Jurkat, Clone E6-1 (cell line): Measurements from ENCODE around the gene ALPK3.
A peak's percentile ranks its signal among the peaks of the same experiment; 100 is the strongest.

Experiments
- DNase-seq: peaks from one replicate; pipeline ENCODE4 v3.0.0-alpha.2; 2011; ENCODE audit warnings: low read depth, low spot score
- H3K4me3 ChIP-seq: 2 replicates; pipeline ENCODE4 v1.5.1; 2011; ENCODE audit warnings: mild to moderate bottlenecking, low read length, control low read depth, moderate library complexity

The ALPK3 gene

DNA sequence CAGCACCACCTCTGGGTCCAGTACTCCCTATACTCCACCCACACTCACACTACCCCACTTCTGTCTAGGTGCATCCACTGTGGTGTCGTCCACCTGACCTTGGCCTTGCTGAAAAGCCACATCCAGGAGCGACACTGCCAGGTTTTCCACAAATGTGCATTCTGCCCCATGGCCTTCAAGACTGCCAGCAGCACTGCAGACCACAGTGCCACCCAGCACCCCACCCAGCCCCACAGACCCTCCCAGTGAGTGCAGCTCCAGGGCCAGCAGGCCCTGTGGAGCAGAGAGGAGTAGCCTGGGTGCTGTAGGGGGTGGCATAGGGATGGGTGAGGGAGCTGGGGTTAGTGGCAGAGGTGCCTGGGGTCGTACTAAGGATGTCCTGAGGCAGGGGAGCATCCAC lies 19.4 kb upstream of the ALPK3 start:
- no peak overlapping the region for H3K4me3 ChIP-seq
- DNase-seq = no peak

DNA sequence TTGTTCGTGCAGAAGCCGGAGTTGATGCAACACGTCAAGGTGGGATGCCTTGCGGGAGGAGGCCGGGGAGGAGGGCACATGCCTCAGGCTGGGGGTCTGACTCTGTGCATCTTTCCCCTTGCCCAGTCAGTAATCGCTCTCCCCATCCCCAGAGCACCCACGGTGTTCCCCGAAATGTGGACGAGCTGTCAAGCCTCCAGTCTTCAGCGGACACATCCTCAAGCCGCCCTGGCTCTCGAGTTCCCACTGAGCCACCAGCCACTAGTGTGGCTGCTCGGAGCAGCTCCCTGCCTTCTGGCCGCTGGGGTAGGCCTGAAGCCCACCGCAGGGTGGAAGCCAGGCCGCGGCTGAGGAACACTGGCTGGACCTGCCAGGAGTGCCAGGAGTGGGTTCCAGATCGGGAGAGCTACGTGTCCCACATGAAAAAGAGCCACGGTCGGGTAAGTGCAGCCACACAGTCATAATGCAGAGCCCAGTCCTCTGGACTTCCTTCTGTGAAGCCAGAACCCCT lies 18.7 kb upstream of the ALPK3 start:
- DNase-seq = no peak
- H3K4me3 ChIP-seq = no peak overlapping the region

DNA sequence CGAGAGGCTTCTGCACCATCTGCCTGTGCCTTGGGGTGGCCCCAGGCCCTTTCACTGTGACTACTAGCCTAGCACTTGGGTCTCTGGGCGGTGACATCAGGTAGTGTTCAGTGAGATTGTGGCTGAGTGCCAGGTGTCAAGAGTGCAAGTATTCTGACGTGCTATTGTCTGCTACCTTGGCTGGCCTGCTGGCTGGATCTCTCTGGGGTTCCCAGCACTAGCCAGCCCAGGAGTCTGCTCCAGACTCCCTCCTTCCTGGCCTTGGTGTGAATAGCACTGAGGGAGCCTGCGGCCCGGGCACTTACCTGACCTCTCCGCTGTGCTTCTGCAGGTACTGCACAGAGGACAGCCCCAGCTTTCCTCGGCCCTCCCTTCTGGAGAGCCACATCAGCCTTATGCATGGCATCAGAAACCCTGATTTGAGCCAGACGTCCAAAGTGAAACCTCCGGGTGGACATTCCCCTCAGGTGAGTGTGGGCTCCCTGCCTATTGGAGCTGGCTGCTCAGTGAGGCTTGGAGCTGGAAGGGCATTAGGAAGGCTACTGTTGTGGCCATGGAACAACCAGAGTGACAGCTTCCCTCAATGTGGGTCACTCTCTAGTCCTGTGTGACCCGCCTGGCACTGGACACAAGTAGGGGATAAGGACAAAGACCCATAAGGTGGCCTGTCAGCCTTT lies 17.5 kb upstream of the ALPK3 start:
- DNase-seq = no peak
- H3K4me3 ChIP-seq = no peak overlapping the region

DNA sequence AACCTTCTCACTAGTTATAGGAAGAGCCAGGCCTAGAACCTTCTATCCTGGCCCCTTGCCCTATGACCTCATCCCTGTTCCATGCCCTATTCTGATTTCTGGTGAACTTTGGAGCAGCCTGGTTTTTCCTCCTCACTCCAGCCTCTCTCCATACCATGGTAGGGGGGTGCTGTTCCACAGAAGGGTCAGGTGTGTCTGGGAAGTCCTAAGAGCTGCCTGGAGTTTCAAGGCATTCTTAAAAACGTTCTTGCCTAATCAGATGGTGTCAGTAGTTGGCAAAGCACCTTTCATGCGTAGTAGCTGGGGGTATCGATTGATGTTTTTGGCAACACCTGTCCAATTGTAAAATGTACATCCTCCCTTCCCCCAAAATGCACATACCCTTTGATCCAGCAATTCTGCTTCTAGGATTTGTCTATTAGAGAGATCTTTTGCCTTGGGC lies 16.8 kb upstream of the ALPK3 start:
- no peak for DNase-seq
- H3K4me3 ChIP-seq = no peak overlapping the region

DNA sequence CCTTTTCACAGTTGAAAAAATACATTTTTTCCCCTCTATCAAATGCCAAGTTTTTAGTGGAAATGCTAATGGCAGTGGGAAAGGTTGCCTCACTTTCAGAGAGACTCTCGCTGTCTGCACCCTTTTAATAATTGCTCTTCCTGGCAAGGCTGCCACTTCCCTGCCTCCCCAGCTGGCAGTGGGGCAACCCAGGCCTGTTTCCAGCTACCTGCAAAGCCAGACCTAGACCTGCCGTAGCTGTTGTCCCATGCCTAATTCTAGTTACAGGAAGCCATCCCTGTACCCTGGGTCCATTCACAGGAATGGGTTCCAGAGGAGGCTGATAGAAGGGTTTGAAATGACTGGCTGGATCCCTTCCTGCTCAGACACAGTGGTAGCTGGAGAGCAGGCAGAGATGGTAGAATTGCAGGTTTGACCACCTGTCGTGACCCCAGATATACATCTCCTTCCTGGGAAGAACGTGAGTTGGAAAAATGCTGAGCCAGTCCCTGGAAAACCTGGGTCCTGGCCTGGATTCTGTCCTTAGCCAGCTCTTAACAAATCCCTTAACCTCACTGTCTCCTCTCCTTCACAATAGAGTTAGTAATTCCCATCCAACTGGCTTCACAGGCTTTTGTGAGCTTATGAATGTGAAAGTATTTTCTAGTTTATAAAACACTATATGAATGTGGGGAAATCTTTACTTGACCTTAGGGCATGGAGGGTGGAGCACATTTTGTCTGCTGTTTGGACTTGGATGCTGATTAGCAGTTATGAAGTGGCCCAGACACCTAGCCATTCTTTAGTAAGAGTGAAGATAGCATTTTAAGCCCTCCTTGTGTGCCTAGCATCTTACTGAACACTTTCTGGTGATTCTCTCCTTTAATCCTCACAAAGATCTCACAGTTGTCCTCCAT lies 12.9 kb upstream of the ALPK3 start:
- no peak for DNase-seq
- H3K4me3 ChIP-seq = no peak overlapping the region

DNA sequence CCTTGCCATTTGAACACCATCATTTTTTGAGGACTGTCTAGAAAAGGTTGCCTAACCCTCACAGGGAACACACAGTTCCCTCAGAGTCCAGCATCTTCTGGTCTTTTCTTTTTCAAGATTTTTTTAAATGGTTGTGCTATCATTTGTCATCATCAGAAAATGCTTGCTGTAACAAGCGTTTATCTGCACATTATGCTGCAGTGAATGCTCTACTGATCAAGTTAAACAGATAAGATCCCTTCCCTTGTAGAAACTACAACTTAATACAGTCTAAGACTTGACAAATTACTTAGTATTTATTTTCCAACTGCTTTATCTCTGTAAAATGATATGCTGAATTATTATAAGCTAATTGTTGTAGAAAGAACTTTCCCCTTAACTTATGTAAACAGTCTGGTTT lies 11.9 kb upstream of the ALPK3 start:
- no peak for DNase-seq
- no peak overlapping the region for H3K4me3 ChIP-seq

DNA sequence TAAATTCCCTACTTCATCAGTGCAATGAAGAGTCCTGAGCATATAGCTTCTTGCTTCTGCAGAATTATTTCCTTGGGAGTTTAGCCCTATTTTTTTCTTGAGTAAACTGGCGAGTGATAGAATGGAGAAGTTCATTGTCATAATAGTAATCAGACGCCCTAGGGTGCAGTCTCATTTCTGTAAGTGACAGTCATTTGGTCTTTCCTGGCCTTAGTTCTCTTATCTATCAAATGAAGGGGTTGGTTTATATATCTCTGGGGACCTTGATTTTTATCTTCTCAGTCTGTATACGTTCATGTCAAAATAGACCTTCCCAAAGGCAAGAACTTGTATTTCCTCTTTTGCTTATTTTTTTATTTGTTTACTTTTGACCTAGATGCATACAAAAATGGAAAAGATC lies 9.9 kb upstream of the ALPK3 start:
- H3K4me3 ChIP-seq = no peak overlapping the region
- no peak for DNase-seq

DNA sequence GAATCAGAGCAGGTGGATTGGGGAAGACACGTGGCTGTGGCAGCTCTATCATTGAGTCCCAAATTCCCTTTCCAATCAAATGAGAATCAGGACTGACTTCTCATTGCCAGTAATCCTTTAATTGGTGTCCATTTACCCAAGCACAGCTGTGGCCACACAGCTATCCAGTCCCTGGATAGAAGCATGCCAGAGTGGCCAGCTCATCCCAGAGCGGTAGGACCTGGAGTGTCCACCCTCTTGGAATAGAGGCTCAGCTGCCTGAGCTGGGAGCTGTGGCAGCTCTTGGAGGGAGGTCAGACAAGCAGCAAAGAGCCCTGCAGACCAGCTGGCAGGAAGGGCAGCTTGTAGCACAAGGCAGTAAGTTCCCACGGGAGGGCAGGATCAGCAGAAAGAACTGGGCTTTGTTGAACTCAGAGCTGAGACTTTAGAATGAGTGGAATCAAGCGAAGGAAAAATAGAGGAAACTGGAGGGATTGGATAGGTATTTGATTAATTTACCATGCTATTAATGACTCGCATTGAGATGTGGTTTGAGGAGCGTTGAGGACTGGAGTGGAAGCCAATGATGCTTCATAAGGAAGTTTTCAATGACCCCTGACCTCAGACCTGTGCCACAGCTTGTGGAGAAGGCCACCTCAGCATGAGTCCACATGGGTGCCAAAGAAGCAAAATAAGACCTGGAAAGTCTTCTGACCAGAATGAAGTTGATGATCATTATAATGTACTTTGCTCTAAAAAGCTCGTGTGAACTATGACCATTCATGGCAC lies 6.9 kb upstream of the ALPK3 start:
- H3K4me3 ChIP-seq = no peak overlapping the region
- DNase-seq = no peak

DNA sequence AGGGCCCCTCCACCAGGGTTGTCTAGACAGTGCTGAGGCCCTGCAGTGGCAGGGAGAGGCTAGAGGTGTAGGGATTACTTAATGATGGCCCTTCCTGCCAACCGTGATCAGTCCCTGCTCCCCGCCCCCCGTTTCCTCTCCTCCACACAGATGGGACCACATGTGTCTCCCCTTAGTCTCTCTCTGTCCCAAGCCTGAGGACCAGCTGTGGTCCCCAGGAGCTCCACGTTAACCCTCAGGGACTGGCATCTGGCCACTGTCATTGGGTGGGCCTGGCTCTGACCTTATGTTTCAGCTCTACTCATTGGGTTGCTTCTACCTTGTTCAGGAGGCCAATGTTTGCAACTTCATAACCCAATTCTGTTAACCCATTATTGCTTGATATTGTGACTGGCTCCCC lies 6.0 kb upstream of the ALPK3 start:
- H3K4me3 ChIP-seq = no peak overlapping the region
- no peak for DNase-seq

DNA sequence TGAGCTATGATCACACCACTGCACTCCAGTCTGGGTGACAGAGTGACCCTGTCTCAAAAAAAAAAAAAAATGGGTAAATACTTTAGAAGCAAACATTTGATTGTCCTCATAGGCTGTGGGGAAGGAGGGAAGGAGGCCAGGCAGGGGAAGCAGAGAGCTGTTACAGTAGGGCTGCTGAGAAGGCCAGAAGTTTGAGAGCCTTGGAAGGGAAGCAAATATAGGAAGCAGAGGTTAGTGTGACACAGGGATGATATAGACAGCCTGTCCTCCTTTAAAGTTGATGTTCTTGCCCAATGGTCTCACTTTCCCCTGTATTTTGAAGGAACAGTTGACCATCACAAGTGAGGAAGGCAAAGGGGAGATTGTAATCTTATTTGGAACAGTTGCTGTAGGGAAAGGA lies 5.3 kb upstream of the ALPK3 start:
- no peak for DNase-seq
- no peak overlapping the region for H3K4me3 ChIP-seq

DNA sequence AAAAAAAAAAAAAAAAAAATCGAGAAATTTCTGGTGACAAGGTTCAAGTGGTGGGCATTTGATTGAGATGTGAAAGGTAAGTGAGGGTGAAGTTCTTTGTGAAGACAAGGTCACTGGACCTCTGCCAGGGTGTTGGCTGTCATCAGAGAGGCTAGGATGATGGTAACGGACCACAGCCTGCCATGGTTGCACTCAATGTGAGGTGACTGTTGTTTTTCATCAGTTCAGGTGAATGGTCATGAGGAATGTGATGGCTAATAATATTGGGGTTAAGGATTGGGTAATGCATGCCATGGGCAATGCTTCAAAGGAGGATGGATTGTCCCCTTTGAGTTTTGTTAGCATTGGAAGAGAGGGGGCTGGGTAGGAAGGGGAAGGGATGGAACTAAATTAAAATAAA lies 4.3 kb upstream of the ALPK3 start:
- no peak overlapping the region for H3K4me3 ChIP-seq
- DNase-seq = no peak

DNA sequence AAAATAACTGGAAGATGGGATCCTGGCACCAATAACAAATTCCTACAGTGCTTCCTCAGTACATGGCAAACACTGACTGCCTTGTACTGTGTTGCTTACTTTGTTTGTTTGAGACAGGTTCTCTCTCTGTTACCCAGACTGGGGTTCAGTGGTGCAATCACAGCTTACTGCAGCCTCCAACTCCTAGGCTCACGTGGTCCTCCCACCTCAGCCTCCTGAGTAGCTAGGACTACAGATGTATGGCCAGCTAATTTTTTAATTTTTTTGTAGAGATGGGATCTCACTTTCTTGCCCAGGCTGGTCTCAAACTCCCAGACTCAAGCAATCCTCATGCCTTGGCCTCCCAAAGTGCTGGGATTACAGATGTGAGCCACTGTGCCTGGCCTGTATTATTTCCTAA lies 3.7 kb upstream of the ALPK3 start:
- DNase-seq = no peak
- no peak overlapping the region for H3K4me3 ChIP-seq

DNA sequence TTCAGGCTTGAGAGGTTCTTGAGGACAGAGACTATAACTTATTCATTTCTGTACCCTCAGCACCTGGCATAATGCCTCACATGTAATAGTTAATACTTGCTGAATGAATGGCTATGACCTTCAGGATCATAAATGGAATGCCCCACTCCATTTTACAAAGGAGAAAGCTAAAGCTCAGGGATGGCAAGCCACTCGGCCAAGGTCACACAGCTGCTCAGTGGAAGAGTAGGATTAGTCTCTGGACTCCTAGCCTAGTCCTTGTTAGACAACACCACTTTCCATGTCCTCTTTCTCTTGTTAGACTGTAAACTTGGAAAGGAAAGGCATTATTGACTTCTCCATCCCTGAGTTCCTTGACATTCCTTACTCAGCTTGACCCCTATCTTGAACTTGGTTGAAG lies 3.2 kb upstream of the ALPK3 start:
- no peak for DNase-seq
- H3K4me3 ChIP-seq = no peak overlapping the region

DNA sequence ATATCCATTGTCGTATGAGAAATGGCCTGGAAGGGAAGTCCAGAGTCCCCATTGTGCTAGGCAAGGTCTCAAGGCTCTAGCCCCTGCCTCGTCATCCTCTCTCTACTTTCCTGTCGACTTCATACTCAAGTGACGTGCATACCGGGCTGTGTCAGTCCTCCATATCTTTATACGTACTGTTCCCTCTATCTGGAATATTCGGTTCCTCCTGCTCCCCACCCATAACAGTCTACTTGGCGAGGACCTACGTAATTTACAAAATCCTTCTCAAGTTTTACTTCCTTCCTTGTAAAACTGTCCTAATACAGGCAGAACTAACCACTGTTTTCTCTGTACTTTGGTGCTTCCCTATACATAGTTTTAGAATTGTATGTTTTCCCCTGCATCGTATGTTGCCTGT lies 2.2 kb upstream of the ALPK3 start:
- H3K4me3 ChIP-seq = no peak overlapping the region
- no peak for DNase-seq

DNA sequence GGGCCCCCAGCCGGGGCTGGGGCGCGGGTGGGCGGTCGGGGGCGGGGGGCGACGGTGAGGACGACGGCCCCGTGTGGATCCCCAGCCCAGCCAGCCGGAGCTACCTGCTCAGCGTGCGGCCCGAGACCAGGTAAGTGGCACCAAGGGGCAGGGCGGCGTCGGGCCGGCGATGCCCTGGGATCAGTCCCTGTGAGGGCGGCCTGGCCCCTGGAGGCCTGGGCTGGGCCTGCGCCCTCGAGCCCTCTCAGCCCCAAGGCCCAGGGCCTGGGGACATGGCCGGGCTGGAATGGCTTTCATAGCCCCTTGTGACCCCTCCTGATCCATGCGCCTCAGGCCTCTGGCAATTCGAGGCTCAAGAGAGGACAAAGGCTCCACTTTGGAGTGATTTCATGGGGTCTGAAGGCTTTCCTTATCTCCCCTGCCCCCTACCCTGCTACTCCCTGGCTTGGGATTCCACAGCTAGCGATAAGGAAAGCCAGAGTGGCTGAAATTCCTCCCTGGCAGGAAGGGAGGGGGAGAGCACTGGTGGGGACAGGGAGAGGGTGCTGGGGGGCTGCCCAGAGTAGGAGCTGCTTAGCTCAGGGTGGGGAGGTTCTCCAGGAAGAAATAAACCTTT lies 418 bp downstream of the ALPK3 start:
- DNase-seq = no peak
- no peak overlapping the region for H3K4me3 ChIP-seq

DNA sequence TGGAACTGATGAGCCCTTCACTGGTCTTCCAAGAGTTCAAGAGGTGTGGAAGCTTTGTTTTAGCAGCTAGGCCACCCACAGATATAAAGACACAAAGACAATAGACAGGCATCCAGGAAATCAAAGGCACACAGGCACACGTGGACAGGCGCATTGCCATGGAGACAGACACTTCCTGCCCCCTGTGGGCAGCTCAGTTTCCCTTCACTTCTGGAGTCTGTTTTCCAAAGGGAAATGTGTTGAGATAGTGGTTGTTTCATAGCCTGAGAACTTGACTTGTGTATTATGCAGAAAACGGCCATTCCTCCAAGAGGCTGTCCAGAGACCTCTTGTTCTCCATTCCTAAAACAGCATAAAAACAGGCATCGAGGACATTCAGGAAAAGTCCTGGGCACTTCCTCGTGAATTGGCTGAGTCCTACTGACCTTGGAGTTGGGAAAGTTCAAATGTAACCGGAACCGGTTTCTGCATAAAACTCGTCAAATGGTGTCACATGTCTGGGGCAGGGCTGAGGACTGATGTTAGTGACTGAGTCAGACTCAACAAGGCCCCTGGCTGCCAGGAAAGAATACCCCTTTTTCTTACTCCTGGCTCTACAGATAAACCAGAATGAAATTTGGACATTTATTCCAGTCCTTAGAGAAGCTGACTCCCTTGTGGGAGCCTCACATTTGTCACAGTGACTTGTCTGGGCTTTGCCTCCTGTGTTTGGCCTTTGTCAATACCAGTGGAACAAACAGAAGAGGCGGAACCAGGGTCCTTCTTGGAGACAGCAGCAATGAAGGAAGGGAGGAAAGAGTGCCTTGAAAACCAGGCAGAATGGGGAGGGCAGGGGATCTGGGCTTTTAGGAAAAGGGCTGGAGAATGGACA lies 1.3 kb downstream of the ALPK3 start:
- no peak overlapping the region for H3K4me3 ChIP-seq
- DNase-seq = peak; percentile 73

DNA sequence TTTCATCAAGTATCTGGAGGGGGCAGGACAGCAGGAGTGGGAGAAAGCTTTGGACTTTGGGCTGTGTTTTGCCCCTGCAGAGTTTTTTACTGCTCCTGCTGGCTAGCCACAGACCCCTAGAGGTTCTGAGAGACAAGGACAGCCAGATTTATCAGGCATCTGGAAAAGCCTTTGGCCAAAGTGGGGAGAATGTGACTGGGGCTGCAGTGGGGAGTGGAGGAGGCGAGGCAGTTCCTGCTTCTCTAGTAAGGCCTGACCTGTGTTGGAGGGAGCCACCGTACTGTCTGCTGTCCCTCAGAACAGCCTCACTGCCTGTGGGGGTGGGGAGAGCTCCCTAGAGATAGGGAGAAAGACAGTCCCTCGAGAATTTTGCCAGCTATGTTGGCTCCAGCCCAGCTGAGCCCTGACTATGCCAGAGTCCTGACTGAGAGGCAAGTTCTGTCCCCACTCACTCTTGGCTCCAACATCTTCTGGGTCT lies 2.2 kb downstream of the ALPK3 start:
- H3K4me3 ChIP-seq = no peak overlapping the region
- no peak for DNase-seq

DNA sequence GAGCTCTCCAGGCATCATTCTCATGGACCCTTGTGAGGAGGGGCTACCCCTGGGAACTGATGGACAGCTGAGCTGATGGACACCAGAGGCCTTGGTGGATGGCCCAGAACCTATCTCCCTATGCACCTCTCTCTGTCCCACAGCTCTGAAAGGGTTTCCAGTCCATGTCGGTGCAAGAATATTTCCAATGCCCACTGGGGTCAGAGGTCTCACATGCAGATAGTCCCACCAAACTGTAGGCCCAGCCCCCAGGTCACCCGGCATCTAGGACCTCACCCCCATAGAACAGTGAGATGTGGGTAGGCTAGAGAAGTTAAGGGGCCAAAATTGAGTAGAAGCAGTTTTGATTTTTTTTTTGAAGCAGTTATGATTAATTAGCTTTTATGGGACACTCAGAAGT lies 2.6 kb downstream of the ALPK3 start:
- DNase-seq = no peak
- no peak overlapping the region for H3K4me3 ChIP-seq
